Measurements from ENCODE around the gene ASS1.

Gene ASS1

GRCh38 chr9:130498298-130498917, 53.6 kb downstream of the ASS1 start:
- no peak for DNase-seq (ENCODE audit: low read depth in 2 of 2)

- no peak for DNase-seq (ENCODE audit: low read depth in 2 of 2)
These were observed 54.3 kb downstream of the ASS1 start for GRCh38 chr9:130498918-130499698.

- DNase-seq (ENCODE audit: low read depth in 2 of 2): no peak
These were observed 55.1 kb downstream of the ASS1 start for GRCh38 chr9:130499804-130500263.

- no peak for DNase-seq (ENCODE audit: low read depth in 2 of 2)
These were observed 55.8 kb downstream of the ASS1 start for GRCh38 chr9:130500340-130501180.

GRCh38 chr9:130501639-130502038, 56.9 kb downstream of the ASS1 start:
- no peak for DNase-seq (ENCODE audit: low read depth in 2 of 2)

GRCh38 chr9:130508218-130508617, 63.5 kb downstream of the ASS1 start:
- DNase-seq (ENCODE audit: low read depth in 2 of 2): no peak

GRCh38 chr9:130512199-130512598, 67.4 kb downstream of the ASS1 start:
- no peak for DNase-seq (ENCODE audit: low read depth in 2 of 2)

- no peak for DNase-seq (ENCODE audit: low read depth in 2 of 2)
These were observed 68.3 kb downstream of the ASS1 start for GRCh38 chr9:130513078-130513477.

GRCh38 chr9:130518233-130518632, 73.5 kb downstream of the ASS1 start:
- no peak for DNase-seq (ENCODE audit: low read depth in 2 of 2)

GRCh38 chr9:130518943-130519799, 74.4 kb downstream of the ASS1 start:
- no peak for DNase-seq (ENCODE audit: low read depth in 2 of 2)

- no peak for DNase-seq (ENCODE audit: low read depth in 2 of 2)
These were observed 75.2 kb downstream of the ASS1 start for GRCh38 chr9:130519927-130520326.

GRCh38 chr9:130521715-130522114, 77.0 kb downstream of the ASS1 start:
- no peak for DNase-seq (ENCODE audit: low read depth in 2 of 2)

GRCh38 chr9:130522233-130522808, 77.6 kb downstream of the ASS1 start:
- no peak for DNase-seq (ENCODE audit: low read depth in 2 of 2)

- no peak for DNase-seq (ENCODE audit: low read depth in 2 of 2)
These were observed 79.2 kb downstream of the ASS1 start for GRCh38 chr9:130523921-130524320.

- DNase-seq (ENCODE audit: low read depth in 2 of 2): no peak
These were observed 81.6 kb downstream of the ASS1 start for GRCh38 chr9:130526193-130526853.

- DNase-seq (ENCODE audit: low read depth in 2 of 2): no peak
These were observed 82.3 kb downstream of the ASS1 start for GRCh38 chr9:130526854-130527650.

GRCh38 chr9:130527651-130528310, 83.0 kb downstream of the ASS1 start:
- DNase-seq (ENCODE audit: low read depth in 2 of 2): no peak

GRCh38 chr9:130528674-130529073, 83.9 kb downstream of the ASS1 start:
- DNase-seq (ENCODE audit: low read depth in 2 of 2): no peak

- peak; percentile 38 to 41 for DNase-seq (ENCODE audit: low read depth in 2 of 2)
These were observed 86.2 kb downstream of the ASS1 start for GRCh38 chr9:130530938-130531337.
